Loucy (cell line): ENCODE results near the gene DUSP5.

ENCODE experiments used
- H2AFZ ChIP-seq: fragments of 200-600 bp; sonication (generic); 2 replicates; pipeline ENCODE4 v1.6.0; 2016; ENCODE audit warnings: antibody characterized with exemption, mild to moderate bottlenecking, low read length, moderate library complexity
- H3F3A ChIP-seq: fragments of 200-600 bp; 2 replicates; pipeline ENCODE4 v1.6.0; 2016; ENCODE audit warnings: antibody characterized with exemption, low read depth, mild to moderate bottlenecking
- H3K27me3 ChIP-seq: fragments of 200-600 bp; sonication (generic); 2 replicates; pipeline ENCODE4 v1.6.1; 2014; ENCODE audit warnings: low read length, mild to moderate bottlenecking; ENCODE audit not compliant: insufficient read depth, poor library complexity, severe bottlenecking
- H3K36me3 ChIP-seq: fragments of 200-600 bp; sonication (generic); 2 replicates; pipeline ENCODE4 v1.6.1; 2016; ENCODE audit warnings: low read length; ENCODE audit not compliant: insufficient read depth
- H3K4me1 ChIP-seq: fragments of 200-600 bp; sonication (generic); 2 replicates; pipeline ENCODE4 v1.5.1; 2014; ENCODE audit warnings: low read length, mild to moderate bottlenecking; ENCODE audit not compliant: insufficient read depth, poor library complexity, severe bottlenecking
- H3K4me2 ChIP-seq: fragments of 200-600 bp; sonication (generic); 2 replicates; pipeline ENCODE4 v1.6.0; 2014; ENCODE audit warnings: antibody characterized with exemption, low read length, low read depth, mild to moderate bottlenecking; ENCODE audit not compliant: poor library complexity, severe bottlenecking
- H3K4me3 ChIP-seq: fragments of 200-600 bp; sonication (generic); 2 replicates; pipeline ENCODE4 v1.5.1; 2014; ENCODE audit warnings: low read length, mild to moderate bottlenecking, mixed read lengths; ENCODE audit not compliant: poor library complexity, severe bottlenecking
- H3K79me2 ChIP-seq: fragments of 200-600 bp; sonication (generic); 2 replicates; pipeline ENCODE4 v1.6.1; 2014; ENCODE audit warnings: low read length; ENCODE audit not compliant: insufficient read depth
- H3K9ac ChIP-seq: fragments of 200-600 bp; sonication (generic); 2 replicates; pipeline ENCODE4 v1.6.0; 2014; ENCODE audit warnings: mild to moderate bottlenecking, low read depth, low read length, moderate library complexity; ENCODE audit not compliant: poor library complexity, severe bottlenecking
- H3K9me2 ChIP-seq: fragments of 200-600 bp; sonication (generic); replicated peaks from 2 replicates; pipeline ENCODE4 v1.6.1; 2016; ENCODE audit warnings: low read depth, low read length, mixed read lengths
- H3K9me3 ChIP-seq: fragments of 200-600 bp; sonication (generic); 2 replicates; pipeline ENCODE4 v1.6.1; 2014; ENCODE audit warnings: mild to moderate bottlenecking, antibody characterized with exemption, low read length, low read depth; ENCODE audit not compliant: insufficient read depth
- H4K20me1 ChIP-seq: fragments of 200-600 bp; sonication (generic); 2 replicates; pipeline ENCODE4 v1.6.0; 2014; ENCODE audit warnings: antibody characterized with exemption, low read length, mild to moderate bottlenecking; ENCODE audit not compliant: insufficient read depth, poor library complexity, severe bottlenecking
- CTCF ChIP-seq: fragments of 200-600 bp; sonication (generic); conservative IDR thresholded peaks from 2 replicates; pipeline ENCODE4 v1.5.1; 2014; ENCODE audit warnings: mild to moderate bottlenecking, antibody characterized with exemption, low read length
- EZH2phosphoT487 ChIP-seq: fragments of 200-600 bp; IDR thresholded peaks from 2 replicates; pipeline ENCODE4 v1.6.1; 2018; ENCODE audit warnings: antibody characterized with exemption, mild to moderate bottlenecking, moderate library complexity, borderline replicate concordance

DUSP5 gene

DNA sequence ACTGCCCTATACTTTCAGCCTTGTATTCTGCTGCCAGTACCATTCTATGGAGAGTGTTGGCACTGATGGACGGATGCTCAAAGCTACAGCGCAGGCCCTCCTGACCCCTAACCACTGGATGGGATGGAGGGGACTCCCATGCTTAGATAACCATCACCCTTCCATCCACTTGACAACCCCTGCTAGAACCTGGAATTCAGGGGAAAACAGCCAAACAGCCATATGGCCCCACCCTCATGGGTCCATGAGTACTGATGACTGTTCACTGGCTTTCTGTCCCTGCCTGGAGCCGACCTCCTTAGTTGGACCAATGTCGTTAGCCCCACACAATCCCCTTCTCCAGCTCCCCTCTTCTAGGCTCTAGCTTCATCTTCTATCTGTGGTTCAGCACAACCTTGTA lies 16.2 kb downstream of the DUSP5 start:
- no peak for TF ChIP-seq EZH2phosphoT487
- TF ChIP-seq CTCF = no peak
- Histone ChIP-seq H3F3A (no peaks in the 10 kb centered on the region), H3K9me2 (no peaks in the 10 kb centered on the region), H4K20me1 (no peaks in the 10 kb centered on the region), H3K36me3 (peaks cover 12% of the 10 kb centered on the region; the same call in 1 of the 2 replicates), H3K4me1 (no peaks in the 10 kb centered on the region), H3K9me3 (no peaks in the 10 kb centered on the region), H3K4me2 (no peak overlapping the region), H3K9ac (no peak overlapping the region), H3K27me3 (no peaks in the 10 kb centered on the region), H2AFZ (no peak overlapping the region), H3K4me3 (no peak overlapping the region), H3K79me2 (no peaks in the 10 kb centered on the region)

- H2AFZ ChIP-seq = no peak overlapping the region
- H3K4me1 ChIP-seq = no peaks in the 10 kb centered on the region
- H3K4me3 ChIP-seq = no peak overlapping the region
- peaks cover 12% of the 10 kb centered on the region; the same call in 1 of the 2 replicates for H3K36me3 ChIP-seq
- H3K79me2 ChIP-seq = no peaks in the 10 kb centered on the region
- no peak overlapping the region for H3K9ac ChIP-seq
- H3K27me3 ChIP-seq = no peaks in the 10 kb centered on the region
- no peak overlapping the region for H3K4me2 ChIP-seq
- TF ChIP-seq EZH2phosphoT487 = no peak
- TF ChIP-seq CTCF = no peak
- no peaks in the 10 kb centered on the region for H3F3A ChIP-seq
- no peaks in the 10 kb centered on the region for H3K9me3 ChIP-seq
- H4K20me1 ChIP-seq = no peaks in the 10 kb centered on the region
- H3K9me2 ChIP-seq = no peaks in the 10 kb centered on the region
Measured at GRCh38 chr10:110514848-110515247, 17.1 kb downstream of the DUSP5 start.

DNA sequence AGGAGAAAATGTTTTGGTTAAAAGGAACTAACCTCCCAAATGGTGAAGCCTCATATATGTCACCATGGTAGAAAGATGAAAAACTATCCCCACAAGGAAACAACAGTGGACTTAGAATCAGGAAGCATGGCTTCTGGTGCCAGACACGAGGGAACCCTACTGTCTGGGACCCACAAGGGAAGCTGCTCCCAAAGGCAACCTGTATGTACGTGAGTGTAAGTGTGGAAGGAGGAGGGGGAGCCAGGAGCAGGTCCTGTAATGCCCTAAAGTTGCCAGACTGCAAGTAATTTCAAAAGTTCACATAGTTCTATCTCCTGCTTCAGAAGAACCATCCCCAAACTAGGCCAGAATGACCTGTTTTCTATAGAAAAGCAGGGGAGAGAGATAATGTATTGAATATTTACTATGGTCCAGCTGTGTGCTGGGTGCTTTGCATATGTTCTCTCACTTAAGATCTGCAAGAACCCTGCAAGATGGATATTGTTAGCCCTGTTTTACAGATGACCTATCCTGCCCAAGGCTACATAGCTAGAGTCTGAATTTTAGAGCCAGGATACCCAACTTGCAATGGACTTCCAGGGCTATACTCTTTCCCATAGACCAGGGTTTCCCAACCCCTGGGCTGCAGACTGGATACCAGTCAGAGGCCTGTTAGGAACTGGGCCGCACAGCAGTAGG lies 19.2 kb downstream of the DUSP5 start:
- Histone ChIP-seq H4K20me1 (no peaks in the 10 kb centered on the region), H3K4me1 (no peaks in the 10 kb centered on the region), H3K9me3 (no peaks in the 10 kb centered on the region), H3K9ac (no peak overlapping the region), H2AFZ (no peak overlapping the region), H3K4me3 (no peak overlapping the region), H3K4me2 (no peak overlapping the region), H3F3A (no peaks in the 10 kb centered on the region), H3K27me3 (no peaks in the 10 kb centered on the region), H3K79me2 (no peaks in the 10 kb centered on the region), H3K9me2 (no peaks in the 10 kb centered on the region), H3K36me3 (no peaks in the 10 kb centered on the region)
- TF ChIP-seq CTCF = no peak
- no peak for TF ChIP-seq EZH2phosphoT487
